ENCODE measurements around the gene DIP2C.

Gene DIP2C

DNA sequence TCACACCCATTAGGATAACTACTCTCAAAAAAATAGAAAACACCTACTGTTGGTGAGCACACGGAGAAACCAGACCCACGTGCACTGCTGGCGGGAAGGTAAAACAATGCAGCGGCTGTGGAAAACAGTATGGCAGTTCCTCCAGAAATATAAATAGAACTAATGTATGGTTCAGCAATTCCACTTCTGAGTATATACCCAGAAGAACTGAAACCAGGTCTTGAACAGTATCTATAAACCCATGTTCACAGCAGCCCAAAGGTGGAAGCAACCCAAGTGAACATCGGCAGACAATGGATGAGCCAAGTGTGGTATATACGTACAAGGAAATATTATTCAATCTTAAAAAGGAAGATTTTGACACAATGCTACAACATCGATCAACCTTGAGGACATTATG, 389.5 kb downstream of the DIP2C start:
- no peak for DNase-seq (ENCODE audit: low read depth)

DNA sequence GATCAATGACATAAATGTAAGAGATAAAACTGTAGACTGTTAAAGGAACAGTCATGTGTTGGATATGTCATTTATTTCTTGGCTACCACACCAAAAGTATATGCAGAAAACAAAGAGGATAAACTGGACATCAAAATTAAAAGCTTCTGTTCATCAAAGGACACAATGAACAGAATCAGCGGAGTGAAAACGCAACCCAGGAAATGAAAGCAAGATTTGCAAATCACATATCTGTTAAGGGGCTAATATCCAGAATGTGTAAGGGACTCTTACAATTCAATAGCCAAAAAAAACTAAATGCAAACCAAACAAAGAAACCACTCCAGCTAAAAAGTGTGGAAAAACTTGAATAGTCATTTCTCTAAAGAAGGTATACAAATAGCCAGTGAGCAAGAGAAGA, 390.0 kb downstream of the DIP2C start:
- DNase-seq (ENCODE audit: low read depth), result no peak

DNA sequence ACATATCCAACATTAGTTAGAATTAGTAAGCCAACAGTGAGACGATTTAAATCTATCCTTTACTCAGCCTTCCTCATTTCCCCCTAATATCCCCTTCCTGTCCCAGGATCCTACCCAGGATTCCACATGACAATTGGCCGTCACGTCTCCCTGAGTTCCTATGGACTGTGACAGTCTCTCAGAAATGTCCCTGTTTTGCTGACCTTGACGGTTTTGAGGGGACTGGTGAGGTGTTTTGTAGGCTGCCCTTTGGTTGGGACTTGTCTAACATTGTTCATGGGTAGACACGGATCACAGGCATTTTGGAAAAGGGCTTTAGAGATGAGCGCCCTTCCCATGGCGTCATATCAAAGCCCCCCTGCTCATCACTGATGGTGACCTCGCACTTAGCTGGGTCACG, 391.4 kb downstream of the DIP2C start:
- DNase-seq (ENCODE audit: low read depth), result no peak

DNA sequence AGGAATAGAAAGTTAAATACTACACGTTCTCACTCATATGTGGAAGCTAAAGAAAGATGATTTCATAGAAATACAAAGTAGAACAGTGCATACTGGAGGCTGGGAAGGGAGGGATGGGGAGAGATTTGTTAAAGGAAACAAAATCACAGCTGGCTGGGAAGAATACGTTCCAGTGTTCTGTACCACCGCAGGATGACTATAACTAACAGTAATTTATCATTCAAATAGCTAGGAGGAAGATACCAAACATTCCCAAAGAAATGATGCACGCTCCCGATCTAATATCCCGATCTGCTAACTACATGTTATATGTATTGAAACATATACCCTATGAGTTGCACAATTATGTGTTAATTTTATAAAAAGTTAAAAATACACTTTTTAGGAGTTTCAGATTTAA, 391.9 kb downstream of the DIP2C start:
- no peak for DNase-seq (ENCODE audit: low read depth)

DNA sequence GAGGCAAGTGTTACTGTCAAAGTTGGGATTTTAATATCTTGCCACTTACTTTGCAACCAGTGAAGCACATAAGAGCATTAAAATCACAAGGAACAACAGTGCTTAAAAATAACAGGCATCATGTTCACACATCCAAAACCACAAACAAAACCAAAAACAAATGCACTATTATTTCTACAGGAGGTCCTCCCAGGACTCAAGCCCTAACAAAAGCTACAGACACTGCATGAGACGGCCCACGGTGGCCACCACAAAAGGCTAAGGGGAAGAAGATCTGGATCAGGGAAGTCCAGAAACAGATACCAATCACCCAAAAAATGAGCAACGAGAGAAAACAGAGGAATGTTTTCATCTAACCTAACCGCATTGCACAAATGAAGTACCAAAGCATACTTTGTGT, 395.8 kb downstream of the DIP2C start:
- DNase-seq (ENCODE audit: low read depth), result no peak

DNA sequence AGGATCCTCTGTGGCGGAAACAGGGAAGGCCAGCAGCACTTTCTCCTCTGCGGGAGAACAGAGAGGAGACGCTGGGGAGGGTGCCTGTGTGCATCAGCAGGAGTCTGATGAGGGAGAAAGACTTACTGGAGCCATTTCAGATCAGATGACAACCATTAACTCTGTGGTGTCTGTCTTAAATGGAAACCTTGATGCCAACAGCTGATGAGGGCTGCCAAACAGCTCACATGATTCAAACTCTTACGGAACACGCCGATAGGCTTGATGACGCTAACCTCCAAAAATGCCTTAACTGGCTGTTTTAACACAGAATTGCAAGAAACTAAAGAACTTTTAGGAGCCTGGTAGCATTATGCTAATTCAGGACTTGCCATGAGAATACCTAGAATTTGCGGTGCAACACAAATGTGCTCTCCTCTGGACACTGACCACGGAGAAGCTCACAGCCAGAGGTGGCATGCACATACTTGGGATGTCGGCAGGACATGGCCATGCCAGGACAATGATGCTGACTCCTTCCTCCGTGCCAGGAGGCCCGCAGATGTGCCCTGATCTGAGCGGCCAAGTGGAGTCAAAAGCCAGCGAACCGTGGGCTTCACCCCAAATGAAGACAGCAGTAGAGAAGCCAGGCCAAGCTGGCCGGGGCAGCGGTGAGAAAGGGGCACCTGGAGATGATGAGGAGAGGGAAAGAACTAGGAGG, 399.3 kb downstream of the DIP2C start:
- DNase-seq (ENCODE audit: low read depth), result no peak

DNA sequence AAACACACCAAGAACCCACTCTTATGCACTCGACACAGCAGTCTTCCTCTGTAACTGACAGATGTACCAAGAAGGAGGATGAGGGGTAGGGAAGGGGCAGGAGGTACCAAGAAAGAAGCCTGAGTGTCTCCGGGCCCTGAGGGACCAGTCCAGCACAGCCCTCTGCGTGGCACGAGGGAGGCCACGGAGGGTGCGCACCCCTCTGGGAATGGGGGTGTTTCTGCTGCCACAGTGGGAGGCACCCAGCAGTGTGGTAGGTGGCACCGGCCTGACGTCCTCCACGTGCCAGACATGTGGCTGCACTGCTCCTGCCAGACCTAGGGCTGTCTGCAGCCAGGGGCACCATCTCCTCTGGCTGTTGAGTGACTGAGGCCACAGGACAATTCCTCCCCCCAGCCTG, 399.9 kb downstream of the DIP2C start:
- DNase-seq (ENCODE audit: low read depth), result no peak

DNA sequence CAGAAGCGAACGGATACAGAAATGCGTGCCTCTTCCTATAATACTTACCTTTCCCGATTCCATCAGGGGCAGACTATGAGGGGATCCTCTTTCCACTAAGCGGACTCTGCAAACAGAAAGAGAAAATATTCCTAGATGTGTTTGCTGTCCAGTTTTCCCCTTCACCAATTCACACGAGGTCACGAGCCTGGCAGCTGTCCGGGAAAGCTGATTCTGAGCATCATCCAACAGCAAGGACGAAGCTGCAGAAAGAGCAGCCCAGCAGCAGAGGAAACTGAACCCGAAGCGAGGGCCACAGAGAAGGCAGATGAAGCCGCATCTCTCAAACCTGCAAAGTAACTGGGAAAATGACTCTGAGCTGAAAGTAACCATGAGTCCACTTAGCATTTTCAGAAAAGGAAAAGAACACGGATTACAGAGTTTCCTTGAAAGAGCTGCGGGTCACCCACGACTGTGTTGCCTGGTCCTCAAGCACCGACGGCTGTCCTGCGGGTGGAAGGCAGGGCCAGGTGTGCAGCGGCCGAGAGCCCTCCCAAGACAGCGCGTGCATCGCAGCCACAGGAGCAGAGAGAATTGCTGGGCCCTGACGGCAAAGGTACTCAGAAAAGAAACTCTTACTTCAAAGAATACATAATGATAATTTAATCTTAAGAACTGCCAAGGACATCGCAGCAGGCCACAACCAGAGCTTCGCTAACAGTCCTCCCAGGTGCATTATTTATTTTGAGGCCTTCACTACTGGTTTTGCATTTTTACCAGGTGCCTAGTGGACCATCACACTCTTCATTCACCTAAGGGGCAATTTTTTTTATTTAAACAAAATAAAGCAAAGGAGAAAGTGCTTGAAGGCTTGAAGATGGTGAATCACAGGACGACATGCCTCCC, 400.9 kb downstream of the DIP2C start:
- no peak for DNase-seq (ENCODE audit: low read depth)

DNA sequence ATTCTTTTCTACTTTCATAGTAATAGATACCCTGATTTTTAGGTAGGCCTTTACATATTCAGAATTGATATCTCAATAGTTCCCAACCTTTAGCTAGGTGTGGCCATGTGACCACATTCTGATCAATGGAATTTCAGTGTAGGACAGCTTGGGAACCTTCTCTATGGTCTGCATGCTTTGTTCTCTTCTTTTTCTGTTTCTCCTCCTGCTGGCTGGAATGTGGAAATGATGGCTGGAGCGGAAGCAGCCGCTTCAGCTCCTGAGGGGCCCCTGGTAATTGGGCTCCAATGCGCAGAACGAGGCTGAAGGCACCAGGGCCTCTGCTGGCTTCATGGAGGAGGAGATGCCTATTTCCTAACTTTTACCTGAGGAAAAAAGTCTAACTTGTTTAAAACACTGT, 401.7 kb downstream of the DIP2C start:
- DNase-seq (ENCODE audit: low read depth), result no peak

DNA sequence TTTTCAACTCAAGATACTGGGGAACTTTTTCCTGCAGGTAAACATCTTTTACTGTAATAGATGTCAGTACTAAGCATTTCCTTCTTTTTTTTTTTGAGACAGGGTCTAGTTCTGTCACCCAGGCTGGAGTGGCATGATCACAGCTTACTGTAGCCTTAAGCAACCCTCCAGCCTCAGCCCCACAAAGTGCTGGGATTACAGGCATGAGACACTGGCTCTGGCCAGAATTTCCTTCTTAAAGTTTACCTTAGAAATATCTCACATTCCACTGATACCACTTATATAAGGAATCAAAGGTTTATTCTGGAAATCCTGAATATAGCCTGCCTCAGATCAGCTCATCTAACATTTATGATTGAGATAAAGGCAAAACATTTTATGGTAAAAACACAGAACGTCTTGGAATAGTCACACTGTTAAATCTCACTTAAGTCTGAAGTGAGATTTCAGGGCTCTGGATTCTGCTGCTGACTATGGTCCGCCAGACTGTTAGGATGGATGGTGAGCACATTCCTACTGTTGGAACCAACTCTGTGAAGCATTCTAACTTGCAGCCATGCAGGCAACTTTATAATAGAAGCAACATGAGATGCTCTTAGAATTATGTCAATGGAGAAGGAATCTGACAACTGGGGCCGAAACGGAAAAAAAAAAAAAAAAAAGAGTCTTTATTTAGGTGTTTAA, 402.3 kb downstream of the DIP2C start:
- DNase-seq (ENCODE audit: low read depth), result no peak

DNA sequence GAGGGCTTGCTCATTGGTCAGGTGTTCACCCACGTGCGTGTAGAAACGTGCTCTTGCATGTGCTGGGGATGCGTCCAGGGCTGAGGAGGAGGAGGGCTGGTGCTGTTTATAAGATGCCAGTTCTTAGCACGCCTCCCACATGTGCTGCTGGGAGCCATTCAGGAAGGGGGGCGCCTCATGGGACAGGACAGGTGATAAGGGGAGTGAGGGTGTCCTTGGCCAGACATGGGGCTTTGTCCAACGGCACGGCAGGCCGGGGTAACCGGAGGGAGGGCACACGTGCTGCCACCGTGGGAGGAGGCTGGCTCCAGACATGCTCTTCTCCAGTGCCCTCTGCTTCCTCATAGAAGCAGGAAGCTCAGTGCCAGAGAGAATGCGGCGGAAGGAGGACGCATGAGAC, 404.3 kb downstream of the DIP2C start:
- no peak for DNase-seq (ENCODE audit: low read depth)

DNA sequence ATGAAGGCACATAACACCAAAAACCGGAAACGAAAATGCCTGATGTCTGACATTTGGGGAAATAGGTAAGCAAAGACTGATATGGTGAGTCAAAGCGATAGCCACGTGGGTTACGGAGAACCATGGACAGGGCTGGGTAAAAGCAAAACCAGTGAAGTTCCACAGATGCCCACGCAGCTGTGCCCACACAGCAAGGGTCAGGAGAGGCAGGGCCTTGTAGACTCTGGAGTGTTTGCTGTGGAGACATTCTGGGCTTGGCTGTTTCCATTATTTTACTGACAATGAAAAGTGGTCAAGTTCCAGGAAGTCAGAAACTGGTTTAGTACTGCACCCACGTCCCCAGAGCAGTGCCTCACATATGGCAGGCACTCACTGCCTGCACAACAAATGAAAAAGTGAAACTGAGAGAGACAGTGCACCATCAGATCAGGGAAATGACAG, 405.5 kb downstream of the DIP2C start:
- DNase-seq (ENCODE audit: low read depth), result no peak

DNA sequence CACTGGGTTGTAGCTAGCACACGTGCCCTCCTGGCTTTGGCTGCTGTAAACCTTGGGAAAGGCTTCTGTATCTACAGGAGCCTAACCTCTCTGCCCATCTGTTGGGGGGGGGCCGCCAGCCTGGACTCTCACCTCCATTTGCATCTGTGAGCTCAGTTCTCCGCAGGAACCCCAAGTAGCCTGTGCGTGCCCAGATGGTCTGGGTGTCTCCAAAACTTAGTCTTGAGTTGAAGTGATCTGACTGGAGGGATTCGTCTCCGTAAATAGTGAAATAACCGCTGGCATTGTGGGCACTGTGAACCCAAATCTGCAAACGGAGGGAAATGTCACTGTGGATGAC, 406.4 kb downstream of the DIP2C start:
- no peak for DNase-seq (ENCODE audit: low read depth)

DNA sequence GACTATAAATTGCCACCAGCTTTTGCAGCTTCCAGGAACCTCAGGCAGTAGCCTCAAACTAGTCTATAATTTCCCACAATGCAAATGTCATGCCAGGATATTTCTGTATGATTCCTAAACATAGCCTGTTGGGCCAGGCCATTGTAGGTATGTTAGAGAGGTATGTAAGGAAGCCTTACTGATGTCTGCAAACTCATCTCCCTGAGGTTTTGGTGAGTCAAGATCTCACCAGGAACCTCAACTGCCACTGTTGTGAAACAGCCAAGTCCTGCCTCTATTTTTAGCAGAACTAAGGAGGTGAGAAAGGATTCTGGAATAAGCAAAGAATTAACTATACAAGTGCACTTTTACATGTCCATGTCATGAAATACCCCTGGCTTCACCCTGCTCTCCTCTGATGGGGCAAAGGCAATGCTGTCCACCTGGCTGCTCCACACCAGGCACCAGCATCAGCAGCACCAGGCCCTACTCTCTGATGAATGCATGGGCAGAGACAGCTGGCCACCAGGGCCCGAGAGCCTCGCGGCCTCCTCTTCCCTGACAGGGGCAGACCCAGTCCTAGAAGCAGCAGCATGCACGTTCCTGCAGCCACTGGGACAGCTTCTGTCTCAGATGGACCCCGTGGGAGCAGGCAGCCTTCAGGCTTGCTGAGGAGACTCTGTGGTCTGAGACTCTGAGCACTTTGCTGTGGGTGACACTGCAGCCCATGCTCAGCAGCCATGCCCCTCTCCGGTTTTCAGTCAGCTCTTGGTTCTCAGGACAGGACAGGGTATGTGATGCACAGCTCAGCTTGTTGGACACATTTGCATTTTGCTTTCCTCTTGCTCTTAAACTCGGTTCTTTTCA, 407.0 kb downstream of the DIP2C start:
- no peak for DNase-seq (ENCODE audit: low read depth)

DNA sequence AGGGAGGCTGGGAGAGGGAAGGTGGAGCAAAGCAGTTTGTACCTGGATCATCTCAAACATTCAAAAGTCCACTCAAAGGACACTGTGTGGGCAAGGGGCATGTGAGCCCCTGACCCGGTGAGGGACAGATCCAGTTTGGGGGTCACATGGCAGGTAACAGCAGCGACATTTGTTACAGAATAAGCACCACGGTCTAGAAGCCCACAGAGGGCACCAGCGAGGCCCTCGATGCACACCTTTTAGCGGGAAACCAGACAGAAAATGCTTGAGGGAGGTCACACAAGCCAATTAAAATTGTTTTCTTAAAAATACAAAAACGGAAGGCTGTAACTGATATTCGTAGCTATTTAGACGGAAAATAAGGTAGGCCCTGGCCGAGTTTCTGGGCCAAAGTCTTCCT, 409.8 kb downstream of the DIP2C start:
- DNase-seq (ENCODE audit: low read depth), result no peak

DNA sequence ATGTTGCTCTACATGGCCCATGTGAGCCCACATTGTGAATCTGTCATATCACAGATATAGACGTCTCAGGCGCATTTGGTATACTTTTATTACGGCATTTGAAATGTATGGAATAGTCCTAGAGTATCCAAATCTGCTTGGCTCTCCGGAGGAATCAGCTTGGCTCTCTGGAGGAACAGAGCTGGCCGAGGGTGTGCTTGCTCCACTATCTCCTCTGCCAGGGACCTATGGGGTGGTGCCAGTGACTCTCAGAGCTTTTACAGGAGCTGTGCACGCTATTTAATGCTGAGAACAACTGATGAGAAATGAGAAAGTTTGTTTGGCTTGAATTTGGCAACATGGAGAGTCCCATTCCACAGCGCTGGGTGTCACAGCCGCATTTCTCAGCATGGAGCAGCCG, 410.2 kb downstream of the DIP2C start:
- no peak for DNase-seq (ENCODE audit: low read depth)

DNA sequence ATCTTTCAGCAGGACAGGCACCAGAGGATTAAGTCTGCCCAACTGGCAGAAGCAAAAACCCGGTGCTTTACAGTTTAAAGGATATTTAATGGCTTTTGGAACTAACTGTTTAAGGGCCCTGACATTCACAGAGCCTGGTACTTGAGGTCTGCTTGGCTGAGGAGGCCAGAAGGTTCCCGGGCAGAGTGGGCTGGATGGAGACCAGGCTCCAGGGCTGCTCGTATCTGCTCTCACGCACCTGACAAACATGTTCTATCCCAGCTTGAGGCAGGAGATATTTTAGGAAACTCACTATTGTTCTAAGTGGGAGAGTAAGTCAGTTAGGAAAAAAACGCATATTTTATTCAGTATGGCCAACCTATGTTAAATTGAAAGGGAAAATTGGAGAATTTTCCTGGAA, 410.8 kb downstream of the DIP2C start:
- no peak for DNase-seq (ENCODE audit: low read depth)

DNA sequence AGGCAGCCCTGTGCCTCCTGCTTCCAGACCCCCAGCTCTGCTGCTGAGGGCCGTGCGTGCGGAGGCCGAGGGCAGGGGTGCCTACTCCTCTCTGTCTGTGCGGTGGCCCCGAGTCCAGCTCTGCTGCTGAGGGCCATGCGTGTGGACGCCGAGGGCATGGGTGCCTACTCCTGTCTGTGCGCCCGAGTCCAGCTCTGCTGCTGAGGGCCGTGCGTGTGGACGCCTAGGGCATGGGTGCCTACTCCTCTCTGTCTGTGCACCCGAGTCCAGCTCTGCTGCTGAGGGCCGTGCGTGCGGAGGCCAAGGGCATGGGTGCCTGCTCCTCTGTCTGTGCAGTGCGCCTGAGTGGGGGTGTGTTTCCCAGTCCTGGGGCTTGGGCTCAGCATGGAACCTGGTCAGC, 411.5 kb downstream of the DIP2C start:
- no peak for DNase-seq (ENCODE audit: low read depth)

DNA sequence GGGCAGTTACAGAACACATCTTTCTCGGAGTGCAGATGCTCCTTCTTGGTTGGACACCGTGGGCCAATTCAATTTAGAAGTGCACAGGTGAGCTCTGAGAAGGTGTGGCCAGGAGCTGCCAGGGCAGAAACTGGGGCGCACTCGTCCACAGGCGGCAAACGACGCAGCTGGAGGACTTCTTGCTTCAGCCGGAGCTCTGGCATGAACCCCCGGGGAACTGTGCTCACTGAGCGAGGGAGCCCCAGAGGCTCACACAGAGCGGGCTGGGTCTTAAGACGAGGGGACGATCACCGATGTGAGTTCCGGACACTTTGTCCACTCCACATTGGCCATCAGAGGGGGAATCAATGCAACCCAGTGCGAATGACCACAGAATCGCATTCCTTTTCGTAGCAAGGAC, 413.8 kb downstream of the DIP2C start:
- no peak for DNase-seq (ENCODE audit: low read depth)

DNA sequence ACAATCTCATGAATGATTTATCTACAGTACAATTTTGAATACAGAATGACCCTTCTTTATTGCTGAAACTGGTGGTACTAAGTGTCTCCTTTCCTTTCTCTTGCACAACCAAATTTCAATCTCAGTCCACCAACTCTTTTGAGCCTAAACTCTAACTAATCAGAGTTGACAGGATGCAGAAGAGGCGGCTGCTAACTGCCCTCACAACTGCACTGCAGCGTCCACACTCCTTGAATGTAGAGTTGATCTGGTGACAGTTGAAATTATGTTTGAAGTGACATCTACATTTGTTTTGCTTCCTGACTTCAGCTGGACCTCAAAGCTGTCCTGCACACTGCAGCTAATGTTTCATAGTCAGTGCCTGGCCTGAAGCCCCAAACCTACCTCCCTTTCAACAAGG, 414.6 kb downstream of the DIP2C start:
- DNase-seq (ENCODE audit: low read depth), result no peak

DNA sequence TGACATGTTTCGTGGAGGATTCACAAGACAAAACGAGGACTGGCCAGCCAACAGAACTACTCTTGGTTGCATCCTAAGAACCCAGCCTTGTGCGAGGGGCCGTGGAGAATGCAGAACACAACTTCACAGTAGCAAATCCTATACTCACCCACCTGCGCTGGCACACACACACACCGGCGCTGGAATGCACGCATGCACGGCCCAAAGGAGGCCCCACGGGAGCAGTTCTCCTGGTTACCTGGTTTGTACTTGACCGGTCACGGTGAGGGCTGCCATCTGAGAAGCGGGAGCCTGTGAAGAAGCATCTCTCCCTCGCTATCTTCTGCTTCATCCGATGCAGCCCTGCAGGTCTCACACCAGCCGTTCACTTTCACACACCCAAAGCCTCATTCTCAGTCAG, 416.4 kb downstream of the DIP2C start:
- DNase-seq (ENCODE audit: low read depth), result no peak

DNA sequence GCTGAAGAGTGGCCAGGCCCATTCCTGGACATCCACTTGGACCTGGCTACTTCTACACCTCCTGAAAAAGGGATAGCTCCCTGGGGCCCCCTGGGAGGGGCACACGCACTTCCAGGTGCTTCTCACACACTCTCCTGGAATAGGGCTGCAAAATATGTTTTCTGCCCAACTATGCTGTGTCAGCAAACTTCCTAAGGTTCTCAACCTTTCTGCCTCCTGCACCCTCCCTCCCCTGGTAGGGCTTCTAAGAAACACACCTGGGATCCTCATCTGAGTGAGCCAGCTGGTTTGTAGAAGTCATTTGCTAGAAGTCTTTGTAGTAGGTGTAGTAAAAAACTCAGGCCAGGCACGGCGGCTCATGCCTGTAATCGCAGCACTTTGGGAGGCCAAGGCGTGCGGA, 417.7 kb downstream of the DIP2C start:
- DNase-seq (ENCODE audit: low read depth), result no peak

Measured in activated gamma-delta T cell treated with anti-CD3 and anti-CD28 coated beads, Interleukin-2, amount 50 U/mL, for 16 hours (primary cell).